GM15510 (cell line): ENCODE measurements around the gene SYNJ2.

Source experiments
- POLR2A ChIP-seq: IDR thresholded peaks from 3 replicates; pipeline ENCODE4 v1.6.1; 2011; ENCODE audit warnings: borderline replicate concordance; ENCODE audit not compliant: insufficient read length; ENCODE audit errors: extremely low read depth

The SYNJ2 gene

DNA sequence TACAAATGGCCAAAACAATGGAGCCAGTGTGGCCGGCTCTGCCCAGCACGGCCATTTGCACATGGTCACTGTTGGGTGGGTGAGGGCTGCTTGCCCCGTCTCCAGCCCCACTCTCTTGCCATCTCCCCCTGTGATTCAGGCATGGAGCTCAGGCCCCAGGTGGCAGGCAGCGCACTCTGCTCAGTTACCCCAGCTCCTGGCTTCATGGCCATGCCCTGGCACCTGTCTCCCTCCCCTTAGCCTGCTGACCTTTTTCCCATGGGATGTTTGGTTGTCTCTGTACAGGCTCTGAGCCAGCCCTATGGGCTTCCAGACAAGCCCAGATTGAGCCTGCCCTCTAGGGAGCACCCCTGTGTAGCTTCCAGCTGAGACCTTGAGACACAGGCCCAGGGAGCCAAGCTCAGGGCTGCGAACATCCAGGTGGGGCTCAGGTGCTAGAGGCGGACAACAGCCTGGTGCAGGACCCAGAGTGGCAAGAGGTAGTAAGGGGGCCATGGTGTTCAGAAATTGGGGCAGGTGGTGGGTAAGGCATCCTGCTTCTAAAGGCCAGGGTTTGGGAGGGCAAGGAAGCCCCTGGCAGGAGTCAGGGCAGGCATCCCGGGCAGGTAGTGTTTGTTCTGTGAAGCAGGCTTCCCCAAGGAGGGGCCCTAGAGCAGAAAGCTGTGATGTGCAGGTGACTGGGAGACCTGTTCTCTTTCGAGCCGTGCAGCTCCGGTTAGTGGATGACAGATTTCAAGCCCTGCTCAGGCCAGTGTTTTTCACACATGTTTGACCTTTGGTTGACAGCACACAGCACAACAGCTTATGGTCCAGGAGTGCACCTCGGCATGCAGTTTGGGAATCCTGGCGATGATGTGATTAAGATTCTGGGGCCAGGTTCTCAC lies 17.7 kb downstream of the SYNJ2 start:
- TF ChIP-seq POLR2A, result no peak

DNA sequence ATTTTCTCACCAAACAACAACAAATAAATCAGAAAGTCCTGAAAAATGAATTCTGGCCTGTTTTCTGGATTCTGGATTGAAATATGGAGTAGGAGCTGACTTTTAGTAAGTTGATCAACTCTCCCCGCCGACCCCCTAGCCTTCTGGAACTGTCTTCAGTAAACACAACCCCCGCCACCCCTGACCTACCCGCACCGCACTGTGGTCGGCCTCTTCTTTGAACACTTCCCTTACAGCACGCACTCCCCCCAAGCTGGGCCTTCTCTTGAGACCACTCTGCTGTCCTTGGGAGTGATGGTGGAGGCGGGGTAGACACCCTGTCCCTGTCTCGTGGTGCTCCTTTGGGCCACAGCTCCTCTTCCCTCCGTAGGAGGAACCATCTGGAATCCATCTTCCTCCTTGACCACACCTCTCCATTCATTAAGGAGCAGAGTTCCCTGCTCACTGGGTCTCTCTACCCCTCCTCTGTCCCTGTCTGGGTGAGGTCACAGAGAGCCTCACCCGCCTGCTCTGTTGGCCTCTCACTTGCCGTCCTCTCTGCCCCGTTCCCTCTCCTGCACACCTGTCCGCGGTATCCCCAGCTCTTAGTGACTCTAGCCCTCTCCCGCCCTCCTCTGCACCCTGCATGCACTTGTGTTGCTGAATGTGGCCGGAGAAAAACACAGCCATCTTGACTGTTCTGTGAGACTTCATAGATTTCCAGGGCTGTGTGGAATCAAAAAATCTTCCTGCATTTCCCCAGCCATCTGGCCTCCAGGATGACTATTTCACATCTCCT lies 19.1 kb downstream of the SYNJ2 start:
- no peak for TF ChIP-seq POLR2A

DNA sequence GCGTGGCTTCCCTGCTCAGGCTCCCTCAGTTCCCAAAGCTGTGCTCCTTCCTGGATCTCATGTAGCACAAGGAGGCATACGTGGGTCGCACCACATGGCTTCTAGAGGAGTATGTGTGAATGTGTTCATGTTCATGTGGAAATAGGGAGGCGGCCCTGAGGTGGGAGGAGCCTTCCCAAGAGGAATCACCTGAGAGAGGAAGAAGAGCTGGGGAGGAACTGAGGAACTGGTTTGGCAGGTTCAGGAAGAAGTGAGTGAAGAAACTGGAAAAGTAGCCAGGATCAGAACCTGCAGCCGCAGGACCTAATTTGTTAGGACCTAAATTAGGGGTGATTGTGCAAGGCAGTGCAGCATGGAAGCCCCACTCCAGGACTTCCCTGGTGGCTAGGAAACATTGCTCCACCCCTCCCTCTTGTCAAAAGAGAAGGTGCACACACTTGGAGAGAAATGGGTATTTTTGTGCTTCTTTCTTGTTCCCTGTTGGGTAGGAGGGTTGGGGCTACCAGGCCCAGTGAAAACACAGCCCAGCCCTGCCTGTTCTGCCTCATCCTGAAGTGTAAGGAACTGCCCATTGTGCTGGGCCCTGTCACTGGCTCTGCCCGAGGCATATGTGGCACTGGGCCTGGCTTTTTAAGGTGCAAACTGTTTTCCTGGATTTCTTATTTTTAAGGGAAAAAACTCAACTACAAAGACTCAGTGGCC lies 20.7 kb downstream of the SYNJ2 start:
- TF ChIP-seq POLR2A, result no peak

DNA sequence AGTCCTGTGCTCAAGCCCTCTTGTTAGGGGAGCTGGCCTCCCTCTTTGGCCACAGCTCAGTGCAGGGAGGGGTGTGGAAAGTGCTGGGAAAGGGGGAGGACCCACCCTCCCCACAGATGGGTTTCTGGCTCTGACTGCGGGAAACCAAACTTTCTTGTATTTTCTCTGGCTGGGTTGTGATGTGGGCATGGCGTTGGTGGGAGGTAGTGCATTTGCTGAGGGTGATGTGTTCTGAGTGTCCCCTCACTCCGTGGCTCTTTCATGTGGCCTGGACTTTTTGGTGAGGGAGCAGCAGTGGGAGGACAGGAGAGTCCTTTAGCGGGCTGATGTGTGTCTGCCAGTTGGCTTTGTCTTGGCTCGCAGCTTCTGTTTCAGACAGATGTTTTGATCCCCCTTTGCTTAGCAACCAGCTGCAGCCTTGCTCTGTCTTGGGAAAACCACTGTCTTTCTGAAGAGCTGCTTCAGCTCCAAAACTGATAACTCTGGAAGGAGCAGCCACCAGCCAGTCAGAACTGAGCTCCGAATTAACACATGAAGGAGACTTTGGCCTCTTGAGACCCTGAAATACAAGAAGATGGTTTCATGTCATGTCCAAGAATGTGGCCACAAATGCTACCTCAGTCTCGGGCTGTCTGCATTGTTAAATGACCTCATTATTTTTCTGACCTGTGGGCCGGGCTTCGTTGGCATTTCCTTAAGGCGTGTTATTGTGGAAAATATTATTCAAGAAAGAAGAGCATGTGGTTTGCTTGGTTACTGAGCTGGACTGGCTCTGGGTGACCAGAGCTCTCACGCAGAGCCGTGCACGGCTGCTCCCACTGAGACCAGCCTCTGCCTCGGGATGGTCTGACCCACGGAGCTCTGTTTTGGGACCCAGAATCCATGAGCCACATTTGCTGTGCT lies 21.5 kb downstream of the SYNJ2 start:
- TF ChIP-seq POLR2A, result no peak

DNA sequence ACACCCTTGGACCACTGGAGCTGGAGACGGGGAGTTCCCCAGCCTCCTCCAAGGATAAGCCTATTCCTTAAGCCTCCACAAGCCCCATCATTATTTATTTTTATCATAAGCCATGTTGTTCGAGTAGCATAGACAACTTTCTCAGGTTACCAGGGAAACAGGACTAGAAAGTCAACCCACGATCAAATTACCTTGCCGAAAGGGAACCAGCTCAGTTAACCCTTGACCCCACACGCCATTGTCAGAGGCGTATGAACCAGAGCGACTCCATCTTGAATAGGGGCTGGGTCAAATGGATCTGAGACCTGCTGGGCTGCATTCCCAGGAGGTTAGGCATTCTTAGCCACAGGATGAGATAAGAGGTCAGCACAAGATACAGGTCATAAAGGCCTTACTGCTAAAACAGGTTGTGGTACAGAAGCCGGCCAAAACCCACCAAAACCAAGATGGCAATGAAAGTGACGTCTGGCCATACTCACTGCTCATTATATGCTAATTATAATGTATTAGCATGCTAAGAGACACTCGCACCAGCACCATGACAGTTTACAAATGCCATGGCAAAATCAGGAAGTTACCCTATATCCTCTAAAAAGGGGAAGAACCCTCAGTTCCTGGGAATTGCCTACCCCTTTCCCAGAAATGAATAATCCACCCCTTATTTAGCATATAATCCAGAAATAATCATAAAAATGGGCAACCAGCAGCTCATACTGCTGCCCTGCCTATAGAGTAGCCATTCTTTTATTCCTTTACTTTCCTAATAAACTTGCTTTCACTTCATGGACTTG lies 22.4 kb downstream of the SYNJ2 start:
- TF ChIP-seq POLR2A, result no peak

DNA sequence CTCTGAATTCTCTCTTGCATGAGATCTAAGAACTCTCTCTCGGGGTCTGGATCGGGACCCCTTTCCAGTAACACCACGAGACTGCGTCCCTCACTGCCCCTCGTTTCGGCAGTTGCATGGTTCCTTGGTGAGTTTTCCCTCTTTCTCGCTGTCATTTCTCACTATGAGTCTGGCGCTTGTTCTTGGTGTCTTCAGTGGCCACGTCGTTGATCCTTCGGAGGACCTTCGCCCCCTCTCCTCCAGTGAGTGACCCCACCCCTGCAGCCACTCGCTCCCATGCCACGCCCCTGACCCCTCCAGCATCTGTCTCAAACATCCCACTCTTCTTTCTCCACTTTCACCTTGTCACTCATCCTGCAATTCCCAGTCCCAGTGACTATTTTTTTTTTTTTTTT lies 23.0 kb downstream of the SYNJ2 start:
- TF ChIP-seq POLR2A, result no peak

DNA sequence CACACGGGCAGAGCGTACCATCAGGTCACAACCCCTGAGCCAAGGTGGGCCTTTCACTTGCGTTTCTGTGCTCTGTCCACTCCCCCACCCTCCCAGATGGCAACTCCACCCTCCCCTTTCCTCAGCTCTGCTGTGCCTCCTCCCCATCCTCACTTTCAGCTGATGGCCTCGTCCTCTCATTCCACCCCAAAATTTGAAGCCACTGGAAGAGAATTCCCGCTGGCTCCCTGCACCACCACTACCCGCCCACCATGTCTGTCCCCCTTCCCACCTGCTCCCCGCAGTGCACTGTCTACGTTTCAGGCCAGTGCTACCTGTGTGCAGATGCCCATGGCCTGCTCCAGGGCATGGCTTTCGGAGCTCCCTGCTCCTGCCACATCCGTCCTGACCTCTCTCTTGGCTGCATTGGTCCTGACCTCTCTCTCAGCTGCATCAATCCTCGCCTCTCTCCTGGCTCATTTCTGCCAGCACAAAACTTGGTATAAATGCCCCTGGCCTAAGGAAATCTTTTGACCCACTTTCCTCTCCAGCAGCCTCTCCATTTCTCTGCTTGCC lies 24.0 kb downstream of the SYNJ2 start:
- no peak for TF ChIP-seq POLR2A

DNA sequence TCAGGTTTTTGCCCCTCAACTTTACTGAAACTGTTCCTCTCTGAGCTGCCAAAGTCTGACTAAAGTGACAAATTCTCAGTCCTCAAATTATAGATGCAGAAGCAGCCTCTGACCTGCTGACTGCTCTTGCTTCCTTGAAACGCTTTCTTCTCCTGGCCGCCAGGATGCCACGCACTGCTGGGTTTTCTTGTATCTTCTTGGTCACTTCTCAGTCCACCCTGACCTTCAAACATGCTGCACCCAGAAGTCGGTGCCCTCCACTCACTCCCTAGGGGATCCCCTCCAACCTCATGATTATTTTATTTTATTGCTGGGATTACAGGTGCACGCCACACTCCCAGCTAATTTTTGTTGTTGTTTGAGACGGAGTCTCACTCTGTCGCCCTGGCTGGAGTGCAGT lies 24.7 kb downstream of the SYNJ2 start:
- no peak for TF ChIP-seq POLR2A

DNA sequence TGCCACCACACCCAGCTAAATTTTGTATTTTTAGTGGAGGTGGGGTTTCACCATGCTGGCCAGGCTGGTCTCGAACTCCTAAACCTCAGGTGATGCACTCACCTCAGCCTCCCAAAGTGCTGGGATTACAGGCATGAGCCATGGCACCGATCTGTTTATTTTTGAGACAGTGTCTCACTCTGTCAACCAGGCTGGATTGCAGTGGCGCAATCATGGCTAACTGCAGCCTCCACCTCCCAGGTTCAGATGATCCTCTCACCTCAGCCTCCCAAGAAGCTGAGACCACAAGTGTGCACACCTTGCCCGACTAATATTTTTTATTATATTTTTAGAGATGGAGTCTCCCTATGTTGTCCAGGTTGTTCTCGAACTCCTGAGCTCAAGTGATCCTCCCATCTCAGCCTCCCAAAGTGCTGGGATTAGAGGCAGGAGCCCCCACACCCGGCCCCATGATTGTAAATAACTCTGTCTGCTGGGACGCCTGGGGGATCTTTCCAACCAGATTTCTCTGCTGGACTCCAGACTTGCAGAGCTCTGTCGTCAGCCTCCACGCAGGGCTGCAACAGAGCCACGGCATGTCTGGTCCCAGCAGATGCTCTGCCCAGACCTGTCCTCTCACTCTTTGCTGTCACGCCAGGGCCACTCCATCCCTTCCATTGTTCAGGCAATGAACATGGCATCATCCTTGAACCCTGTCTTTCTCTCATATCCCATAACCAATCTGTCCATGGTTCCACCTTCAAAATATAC lies 25.3 kb downstream of the SYNJ2 start:
- TF ChIP-seq POLR2A, result no peak

DNA sequence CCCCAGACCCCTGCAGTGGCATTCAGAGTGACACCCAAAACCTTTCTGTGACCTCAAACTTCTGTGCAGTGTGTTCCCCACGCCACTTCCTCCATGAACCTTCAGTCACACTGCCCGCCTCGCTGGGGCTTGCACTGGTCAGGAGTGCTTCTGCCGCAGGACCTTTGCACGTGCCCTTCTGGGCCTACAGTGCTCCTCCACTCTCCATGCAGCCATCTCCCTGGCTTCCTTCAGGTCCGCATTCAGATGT lies 27.1 kb downstream of the SYNJ2 start:
- TF ChIP-seq POLR2A, result no peak

DNA sequence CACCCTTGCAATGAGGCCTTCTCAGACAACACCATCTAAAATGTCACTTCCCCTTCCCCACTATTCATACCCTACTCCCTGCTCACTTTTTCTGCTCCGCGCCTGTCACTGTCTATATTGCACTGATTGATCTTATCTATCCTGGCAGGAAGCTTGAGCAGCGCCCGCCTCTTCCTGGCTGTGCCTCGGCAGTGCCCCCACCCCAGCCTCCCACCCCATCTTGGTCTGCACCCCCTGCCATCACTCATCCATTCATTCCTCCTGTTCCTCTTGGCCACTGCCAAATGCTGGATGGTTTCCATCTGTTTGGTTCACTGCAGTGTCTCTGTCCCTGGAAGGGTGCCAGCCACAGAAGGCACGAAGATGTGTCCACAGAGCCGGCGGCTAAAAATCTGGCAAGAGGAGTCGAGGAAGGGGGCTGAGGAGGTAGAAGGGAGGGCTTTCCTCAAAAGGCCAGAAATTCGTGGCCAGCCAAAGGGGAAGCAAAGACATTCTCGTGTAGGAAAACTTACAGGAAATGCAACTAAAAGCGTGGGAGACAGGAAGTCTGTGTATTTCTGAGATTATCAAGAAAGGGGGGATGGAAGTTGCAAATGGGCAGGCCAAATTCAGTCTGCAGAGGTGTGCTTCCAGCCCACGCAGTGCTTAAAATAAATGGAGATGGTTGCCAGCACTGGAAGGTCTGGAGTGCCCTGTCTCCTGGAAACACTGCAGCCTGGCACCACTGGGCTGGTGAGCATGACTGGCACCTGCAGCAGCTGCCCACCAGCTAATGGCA lies 27.6 kb downstream of the SYNJ2 start:
- TF ChIP-seq POLR2A, result no peak

DNA sequence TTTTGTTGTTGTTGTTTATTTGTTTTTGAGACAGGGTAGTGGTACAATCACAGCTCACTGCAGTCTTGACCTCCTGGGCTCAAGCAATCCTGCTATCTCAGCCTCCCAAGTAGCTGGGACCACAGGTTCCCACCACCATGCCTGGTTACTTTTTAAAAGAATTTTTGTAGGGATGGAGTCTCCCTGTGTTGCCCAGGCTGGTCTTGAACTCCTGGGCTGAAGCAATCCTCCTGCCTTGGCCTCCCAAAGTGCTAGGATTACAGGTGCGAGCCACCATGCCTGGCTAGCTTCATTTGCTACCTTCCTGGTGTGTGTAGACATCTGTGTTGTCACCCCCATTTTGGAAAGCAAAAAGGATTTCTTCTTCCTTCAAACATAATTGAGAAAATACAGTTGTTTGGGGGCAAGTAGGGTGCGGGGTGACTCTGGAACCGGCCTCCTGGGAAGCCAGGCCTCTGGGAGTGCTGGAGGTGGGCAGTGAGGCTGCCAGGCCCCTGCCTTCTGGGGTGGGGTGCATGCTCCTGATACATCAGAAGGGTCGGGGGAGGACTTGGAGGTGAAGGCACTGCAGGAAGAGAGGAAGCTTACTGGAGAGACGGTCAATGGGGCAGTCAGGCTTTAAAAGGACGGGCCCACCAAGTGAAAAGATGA lies 28.4 kb downstream of the SYNJ2 start:
- TF ChIP-seq POLR2A, result no peak
